GM19468 (cell line): ENCODE data around the gene CCL21.
"Not testable (repeated sequence)": the region's sequence is repeated elsewhere in the genome, so short reads cannot be mapped to it uniquely, and the experiment has no call there.

ENCODE experiments used
- ATAC-seq: cut with Tn5 transposase; IDR thresholded peaks from one replicate; pipeline ENCODE4 v1.9.1; 2021; ENCODE audit warnings: mild to moderate bottlenecking, moderate library complexity, moderate number of reproducible peaks; ENCODE audit not compliant: unreplicated experiment; ENCODE audit errors: extremely low read depth

Gene CCL21, protein sequence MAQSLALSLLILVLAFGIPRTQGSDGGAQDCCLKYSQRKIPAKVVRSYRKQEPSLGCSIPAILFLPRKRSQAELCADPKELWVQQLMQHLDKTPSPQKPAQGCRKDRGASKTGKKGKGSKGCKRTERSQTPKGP

DNA sequence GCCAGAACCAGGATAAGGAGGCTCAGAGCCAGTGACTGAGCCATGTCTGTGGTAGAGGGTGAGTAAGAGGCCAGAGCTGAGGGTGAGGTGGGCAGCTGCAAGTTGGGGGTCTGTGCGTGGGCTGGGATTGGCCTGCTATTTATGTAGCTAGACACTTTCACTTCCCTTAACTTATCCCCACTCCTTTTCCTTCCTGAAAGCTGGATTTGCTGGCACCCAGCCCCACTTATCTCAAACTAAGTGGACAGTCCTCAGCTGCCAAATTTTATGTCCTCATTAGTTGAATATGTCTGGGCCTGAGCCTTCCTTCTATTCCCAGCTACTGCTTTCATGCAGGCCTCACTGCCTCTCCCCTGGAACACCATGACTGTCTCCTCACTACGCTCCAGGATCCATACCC lies at the start of gene CCL21:
TSS of gene CCL21 (minus strand) at position 114 of the 400 bp plus-strand sequence. CDS start at position 44, 70 bp downstream.
- ATAC-seq: no peak

DNA sequence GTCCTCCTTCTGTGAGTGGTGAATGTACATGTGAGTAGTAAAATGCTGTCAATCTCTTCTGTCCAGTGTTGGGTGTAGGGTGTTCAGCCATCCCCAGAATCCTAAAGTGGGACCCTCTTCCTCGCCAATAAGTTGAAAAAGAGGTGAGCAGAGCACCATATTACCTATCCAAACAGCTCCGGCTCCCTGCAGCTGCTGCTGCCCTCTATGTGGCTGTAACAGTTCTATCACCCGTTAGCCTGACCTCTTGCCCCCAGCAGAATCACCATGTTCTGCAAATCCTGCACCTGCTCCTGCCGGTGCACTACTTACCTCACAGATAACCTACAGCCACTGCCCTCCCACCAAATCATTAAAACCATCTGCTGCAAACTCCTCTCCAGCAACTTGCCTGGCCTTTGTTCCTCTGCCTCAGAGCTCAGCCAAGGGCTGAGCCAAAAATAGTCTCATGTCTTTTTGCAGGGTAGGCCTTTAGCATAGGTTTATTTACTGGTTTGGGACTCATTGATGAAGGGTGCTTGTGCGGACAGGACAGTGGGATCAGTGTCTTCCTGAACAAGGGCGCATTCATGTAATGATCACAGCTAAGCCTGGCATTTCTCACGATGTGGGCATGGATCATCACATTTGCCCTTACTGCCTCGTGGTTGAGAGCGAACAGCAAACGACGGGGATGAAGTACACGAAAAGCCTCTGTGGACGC lies 49.6 kb upstream of the CCL21 start:
- no peak for ATAC-seq

DNA sequence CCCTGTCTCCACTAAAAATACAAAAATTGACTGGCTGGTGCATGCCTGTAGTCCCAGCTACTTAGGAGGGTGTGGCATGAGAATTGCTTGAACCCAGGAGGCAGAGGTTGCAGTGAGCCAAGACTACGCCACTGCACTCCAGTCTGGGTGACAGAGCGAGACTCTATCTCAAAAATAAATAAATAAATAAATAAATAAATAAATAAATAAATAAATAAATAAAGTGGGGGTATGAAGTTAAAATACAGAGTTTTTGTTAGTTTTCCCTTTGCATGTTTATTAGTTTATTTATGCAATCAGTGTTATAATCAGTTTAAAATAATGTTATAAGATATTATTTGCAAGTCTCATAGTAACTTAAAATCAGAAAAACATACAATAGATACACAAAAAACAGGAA lies 40.4 kb upstream of the CCL21 start:
- not testable (repeated sequence) for ATAC-seq

DNA sequence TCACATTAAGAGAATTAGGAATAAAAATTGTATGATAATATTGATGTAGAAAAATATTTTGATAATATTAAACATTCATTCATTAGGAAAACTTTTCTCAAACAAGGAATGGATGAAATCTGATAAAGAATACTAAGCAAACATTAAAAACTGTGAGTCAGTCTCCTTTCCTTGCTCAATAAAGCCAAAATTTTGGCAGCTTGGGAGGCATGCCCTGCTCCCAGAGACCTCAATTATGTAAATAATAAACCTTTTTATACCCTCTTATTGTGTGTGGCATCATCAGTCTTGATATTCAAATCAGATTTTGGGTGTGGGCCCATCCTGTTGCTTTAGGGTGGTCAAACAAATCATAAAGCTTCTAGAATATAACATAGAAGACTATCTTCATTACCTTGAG lies 36.6 kb upstream of the CCL21 start:
- no peak for ATAC-seq

DNA sequence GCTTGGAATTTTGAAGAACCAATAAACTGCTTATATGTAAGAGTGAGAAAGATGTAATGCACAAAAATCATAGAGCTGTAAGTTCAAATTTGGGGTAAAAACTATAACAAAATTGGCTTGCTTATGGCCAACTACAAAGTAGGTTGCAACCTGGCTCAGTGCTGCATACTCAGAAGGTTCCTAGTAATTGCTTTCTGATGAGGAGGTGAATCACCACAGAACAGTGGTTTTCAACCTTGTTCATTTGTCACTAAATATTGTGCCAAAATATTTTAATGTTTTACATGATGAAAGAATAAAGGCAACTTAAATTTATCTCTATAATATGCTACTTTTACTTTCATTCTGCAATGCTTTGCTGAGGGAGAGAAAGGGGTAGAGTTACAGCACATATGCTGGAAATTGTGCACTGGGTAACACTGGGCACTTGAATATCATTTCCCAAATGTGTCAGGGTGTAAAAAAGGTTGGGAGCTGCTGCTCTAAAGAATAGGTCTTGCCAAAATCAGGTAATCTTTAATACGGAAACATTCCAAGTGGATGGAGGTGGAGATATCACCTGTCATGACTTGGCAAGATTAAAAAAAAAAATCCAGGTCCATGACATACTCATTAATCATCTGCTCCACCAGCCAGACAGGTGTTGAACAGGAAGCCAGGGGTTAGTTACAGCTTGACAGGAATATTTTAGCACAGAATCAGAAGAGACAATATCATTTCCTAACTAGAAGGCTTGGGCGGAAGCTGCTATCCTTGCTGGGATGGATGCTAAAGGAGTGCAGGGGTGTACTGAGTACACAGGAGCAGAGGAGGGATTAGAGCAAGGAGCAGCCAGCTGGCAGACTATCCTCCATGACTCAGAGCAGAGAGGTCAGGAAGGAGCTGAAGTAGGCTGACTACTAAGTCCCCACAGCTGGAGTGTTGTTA lies 34.6 kb upstream of the CCL21 start:
- ATAC-seq: no peak

DNA sequence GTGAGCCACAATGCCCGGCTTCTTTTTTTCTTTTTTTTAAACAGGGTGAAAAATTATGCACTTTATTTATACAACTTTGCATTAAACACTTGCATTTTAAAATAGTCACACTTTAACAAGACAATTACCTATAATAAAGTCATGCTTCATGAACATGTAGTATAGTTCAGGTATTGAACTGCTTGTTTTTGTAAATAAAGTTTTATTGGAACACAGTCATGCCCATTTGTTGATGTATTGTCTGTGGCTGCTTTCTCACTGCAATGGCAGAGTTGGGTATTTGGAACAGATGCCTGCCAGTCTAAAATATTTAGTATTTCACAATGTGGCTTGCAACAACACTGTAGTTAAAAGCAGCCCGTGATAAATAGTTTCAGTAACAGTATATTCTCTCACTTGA lies 32.8 kb upstream of the CCL21 start:
- ATAC-seq: no peak

DNA sequence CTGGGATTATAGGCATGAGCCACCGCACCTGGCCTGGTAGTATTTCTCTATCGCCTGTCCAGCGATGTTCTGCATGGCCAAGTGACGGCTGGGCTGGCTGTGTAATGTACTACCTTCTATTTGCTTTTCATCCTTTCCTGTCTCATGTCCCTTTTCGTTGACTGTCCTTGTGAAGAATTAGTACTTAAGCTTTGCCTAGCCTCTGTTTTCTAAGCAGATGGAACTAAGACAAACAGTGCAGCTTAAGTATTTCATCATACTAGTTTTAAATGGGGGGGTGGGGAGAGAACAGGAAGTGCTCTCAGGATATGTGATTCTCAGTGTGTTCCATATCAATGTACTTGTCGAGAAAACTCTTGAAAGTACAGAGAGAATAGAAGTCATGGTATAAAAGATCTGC lies 31.7 kb upstream of the CCL21 start:
- ATAC-seq: no peak

DNA sequence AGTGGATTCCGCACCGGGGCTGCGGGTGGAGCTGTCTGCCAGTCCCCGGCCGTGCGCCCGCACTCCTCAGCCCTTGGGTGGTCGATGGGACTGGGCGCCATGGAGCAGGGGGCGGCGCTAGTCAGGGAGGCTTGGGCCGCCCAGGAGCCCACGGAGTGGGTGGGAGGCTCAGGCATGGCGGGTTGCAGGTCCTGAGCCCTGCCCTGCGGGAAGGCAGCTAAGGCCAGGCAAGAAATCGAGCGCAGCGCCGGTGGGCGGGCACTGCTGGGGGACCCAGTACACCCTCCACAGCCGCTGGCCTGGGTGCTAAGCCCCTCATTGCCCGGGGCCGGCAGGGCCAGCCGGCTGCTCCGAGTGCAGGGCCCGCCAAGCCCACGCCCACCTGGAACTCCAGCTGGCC lies 30.2 kb upstream of the CCL21 start:
- ATAC-seq: not testable (repeated sequence)

DNA sequence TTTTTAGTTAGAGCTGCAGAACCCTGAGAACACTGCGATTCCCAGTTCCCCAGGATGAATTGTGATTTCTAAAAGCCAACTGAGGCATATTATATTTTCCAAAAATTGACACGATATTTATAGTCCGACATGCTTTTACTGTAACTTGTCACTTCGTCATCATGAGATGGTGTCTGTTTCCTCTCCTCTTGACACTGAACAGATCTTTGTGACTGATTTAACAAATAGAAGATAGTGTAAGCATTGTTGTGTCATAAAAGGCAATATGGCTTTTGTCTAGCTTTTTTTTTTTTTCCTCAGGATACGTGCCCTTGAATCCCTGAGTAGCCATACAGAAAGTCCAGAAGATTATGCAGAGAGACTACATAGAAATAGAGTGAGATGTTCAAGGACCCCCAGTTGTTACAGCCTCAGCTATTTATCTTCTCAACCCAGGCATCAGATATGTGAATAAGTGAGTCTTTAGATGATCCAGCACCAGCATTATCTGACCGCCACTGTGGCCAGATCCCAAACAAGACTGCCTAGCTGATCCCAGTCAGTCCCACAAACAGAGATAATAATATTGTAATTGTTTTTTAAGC lies 27.8 kb upstream of the CCL21 start:
- no peak for ATAC-seq

DNA sequence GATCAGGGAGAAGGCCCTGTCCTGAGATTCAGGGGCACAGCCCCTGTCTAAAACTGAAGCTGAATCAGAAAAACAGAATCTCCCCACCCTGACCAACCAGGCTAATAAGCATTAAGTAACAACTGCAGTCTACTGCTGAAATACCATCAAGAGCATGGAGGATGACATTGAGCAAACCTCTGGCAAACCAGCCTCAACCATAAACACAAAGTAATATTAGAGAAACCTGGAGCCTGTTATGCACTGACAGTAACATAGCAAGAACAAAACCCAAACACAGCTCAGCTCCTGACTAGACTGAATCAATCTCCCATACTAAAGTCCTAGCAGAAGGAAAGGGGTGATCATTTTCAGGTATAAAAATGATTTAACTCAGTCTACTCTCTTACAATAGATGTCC lies 24.8 kb upstream of the CCL21 start:
- no peak for ATAC-seq

DNA sequence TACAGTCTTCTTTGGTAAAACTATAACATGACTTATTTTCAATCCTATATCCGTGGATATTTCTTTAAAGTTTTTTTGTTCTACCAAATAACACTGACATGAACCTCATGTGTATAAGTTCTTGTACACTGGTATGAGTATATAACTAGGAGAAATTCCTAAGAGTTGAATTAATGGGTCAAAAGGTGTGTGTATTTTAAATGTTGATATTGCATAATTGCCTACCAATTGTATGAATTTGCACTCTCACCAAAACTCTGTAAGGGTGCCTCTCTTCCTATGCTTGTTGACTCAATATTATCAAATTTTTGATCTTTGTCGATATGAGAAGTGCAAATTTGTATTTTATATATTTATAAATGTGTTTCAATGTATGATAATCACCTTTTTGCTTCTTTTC lies 22.9 kb upstream of the CCL21 start:
- ATAC-seq: no peak

DNA sequence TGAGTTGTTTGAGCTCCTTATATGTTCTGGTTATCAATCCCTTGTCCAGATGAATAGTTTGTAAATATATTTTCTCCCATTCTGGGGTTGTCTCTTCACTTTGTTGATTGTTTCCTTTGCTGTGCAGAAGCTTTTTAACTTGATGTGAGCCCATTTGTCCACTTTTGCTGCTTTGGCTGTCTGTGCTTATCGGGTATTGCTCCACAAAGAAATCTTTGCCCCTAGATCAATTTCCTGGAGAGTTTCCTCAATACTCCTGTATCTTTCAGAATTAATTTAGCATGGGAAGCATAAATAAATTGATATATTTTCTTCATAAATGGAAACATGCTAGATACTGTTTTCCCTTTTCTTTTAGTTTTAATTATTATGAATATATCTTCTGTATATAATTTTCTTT lies 22.5 kb upstream of the CCL21 start:
- ATAC-seq: no peak

DNA sequence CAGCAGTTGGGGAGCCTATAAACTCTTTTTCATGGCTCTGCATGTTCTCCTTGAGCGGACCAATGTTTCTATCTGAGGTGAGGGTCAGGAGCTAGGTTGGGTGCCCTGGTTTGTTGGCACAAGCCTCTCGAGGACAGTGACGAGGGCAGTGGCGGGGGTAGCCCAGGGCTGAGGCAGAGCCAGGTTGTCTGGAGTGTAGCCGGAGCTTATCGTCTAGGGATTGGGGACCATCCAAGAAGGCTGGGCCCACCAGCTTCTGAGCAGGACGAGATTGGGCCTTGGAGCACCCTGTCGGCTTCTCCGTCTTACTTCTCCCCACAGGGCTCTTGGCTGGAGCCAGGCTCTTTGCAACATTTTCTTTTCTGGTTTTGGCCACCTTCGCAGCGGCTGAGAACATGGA lies 13.2 kb upstream of the CCL21 start:
- no peak for ATAC-seq

DNA sequence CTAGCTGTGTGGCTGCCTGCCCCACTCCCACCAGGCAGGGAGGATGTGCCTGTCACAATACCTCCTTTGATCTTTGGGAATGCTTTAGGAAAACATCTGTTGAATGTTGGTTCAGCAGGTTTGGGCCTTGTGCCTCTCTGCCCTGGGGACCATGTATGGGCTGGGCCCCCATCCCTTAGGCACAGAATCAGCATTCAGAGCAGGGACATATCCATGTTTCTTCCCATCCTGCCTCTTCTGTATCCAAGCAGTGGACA lies 9.8 kb upstream of the CCL21 start:
- ATAC-seq: not testable (repeated sequence)

DNA sequence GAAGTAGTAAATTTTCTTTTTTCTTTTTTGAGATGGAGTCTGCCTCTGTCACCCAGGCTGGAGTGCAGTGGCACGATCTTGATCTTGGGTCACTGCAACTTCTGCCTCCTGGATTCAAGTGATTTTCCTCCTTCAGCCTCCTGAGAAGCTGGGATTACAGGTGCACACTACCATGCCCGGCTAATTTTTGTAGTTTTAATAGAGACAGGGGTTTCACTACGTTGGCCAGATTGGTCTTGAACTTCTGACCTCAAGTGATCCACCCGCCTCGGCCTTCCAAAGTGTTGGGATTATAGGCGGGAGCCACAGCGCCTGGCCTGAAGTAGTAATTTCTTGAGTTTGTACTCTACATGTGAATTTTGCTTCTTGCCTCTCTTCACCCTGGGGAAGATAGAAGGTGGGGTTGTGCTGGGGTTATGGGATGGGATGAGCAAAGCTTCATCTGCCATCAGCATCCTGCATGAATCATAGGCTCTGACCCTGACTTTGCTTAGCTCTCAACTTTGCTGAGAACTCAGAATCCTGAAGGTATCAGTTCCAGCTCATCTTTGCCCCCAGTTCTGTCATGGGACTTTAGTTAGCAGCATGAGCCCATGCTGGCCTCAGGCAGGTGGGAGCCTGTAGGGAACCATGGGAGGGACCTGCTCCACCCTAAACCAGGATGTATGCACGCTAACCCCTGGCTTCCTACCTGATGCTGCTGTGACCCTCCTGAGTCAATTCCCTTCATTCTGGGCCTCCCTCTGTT lies 9.3 kb upstream of the CCL21 start:
- no peak for ATAC-seq

DNA sequence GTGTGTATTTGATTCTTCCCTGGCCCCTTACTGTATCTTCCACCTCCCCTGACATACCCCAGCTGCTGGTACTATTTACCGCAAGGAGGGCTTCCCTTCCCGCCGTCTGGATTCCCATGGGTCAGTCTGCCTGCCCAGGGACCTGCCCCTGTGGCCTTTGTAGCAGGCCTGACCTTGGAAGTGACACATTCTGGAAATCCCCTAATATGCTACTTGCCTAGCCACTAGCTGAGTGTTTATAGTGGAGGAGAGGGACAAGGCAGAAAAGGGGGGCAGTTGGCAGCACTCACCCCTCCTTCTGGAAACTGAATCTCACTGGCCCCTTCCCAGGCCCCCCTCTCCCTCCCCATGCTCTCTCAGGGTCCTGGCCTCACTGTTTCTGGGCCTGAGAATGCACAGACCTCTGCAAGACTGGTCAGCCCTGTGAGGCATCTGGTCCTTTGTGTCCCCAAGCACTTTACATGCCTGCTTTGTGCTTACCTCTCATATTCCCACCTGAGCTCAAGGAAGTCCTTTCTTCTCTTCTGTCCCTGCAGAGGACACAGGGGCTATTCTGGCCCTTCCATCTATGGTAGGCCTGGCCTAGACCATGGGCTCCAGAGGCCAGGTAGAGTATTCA lies 8.2 kb upstream of the CCL21 start:
- no peak for ATAC-seq

DNA sequence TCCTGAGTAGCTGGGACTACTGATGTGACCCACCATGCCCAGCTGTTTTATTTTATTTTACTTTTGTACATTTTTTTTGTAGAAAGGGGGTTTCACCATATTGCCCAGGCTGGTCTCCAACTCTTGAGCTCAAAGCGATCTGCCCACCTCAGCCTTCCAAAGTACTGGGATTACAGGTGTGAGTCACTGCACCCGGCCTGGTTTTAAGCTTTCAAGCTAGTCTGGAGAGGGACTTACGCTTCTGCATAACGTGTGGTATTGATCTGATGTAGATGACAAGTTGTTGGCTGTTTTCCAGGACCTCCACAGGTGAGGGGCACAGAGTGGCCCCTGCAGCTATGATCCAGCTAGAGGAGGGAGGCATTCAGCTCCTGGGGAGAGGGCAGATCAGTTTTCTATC lies 6.8 kb upstream of the CCL21 start:
- ATAC-seq: no peak

DNA sequence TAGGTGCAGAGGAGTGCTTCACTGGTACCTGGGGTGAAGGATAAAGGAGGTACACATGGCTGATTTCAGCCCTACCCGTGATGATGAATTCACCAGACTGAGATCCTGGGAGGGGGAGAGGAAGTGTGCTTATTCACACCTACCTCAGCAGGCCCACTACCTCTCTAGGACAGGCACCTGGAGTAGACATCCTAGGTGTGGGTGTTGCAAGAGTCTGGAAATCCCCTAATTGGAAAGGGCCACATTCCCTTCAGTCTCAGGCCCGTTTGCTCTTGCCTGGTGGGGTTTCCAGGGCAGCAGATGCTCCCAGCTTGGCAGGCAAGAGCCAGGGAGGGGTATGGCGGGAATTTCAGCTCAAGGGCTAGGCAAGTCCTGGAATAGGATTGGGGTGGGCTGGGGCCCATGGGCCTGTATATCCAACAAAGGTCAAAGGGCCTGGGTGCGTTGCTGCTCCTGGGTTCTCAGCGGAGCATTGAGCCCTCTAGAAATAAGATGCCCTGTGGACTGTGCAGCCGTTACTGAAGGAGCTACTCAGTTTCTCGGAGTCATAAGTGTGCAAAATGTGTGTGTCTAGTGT lies 5.8 kb upstream of the CCL21 start:
- no peak for ATAC-seq

DNA sequence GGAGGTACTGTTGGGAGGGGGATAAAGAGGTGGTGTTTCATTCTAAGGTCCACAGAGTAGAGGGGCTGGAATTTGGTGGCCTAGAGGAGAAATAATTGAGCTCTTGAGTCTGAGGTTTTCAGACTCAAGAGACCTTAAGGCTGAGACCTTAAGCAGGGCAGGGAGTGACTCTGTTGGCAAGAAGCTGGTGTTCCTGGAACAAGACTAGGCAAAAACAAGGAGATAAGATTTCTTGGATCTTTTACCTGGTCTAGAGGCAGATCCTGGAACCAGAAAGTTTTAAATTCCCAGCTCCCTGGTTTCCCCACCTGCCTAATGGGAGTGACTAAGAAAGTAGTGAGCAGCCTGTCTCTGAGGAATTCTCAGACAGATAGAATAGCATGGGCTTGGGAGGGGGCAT lies 4.1 kb upstream of the CCL21 start:
- ATAC-seq: no peak

DNA sequence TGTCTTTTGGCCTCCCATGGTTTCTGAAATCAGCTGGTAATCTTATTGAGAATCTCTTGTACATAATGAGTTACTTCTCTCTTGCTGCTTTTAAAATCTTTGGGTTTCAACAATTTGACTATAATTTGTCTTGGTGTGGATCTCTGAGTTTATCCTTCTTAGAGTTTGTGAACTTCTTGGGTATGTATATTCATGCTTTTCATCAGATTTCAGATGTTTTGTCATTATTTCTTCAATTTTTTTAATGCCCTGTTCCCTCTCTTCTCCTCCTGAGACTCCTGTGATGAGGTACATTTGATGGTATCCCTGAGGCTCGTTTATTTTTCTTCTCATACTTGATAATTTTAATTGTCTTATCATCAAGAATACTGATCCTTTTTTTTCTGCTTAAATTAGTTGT lies 2.2 kb upstream of the CCL21 start:
- ATAC-seq: no peak
